H9 (cell line): ENCODE data around the gene BOLA2B. TPM values are rescaled to one million over a fixed set of nuclear protein-coding genes. Genes with fewer than 3 reads are reported as not detected.

Source experiments
- DNase-seq: peaks from one replicate; pipeline ENCODE4 v3.0.0-alpha.2; 2017
- H2AFZ ChIP-seq: one replicate; pipeline ENCODE4 v1.6.1; 2013; ENCODE audit warnings: mild to moderate bottlenecking, low read length, control low read depth, moderate library complexity
- H2AK5ac ChIP-seq: 2 replicates; pipeline ENCODE4 v1.6.1; 2013; ENCODE audit warnings: low read length, control low read depth, mixed read lengths; ENCODE audit not compliant: insufficient read length
- H2BK120ac ChIP-seq: one replicate; pipeline ENCODE4 v1.6.1; 2013; ENCODE audit warnings: low read depth, mild to moderate bottlenecking, low read length, control low read depth, inconsistent platforms; ENCODE audit not compliant: poor library complexity, severe bottlenecking
- H2BK12ac ChIP-seq: 2 replicates; pipeline ENCODE4 v1.6.1; 2013; ENCODE audit warnings: low read length, control low read depth, mixed read lengths, low read depth; ENCODE audit not compliant: insufficient read length
- H2BK15ac ChIP-seq: 2 replicates; pipeline ENCODE4 v1.6.1; 2013; ENCODE audit warnings: low read depth, low read length, control low read depth
- H2BK20ac ChIP-seq: one replicate; pipeline ENCODE4 v1.6.1; 2013; ENCODE audit warnings: low read depth, mild to moderate bottlenecking, low read length, control low read depth, inconsistent platforms; ENCODE audit not compliant: poor library complexity, severe bottlenecking
- H2BK5ac ChIP-seq: 2 replicates; pipeline ENCODE4 v1.6.1; 2013; ENCODE audit warnings: low read length, control low read depth, mixed read lengths; ENCODE audit not compliant: insufficient read length
- H3K14ac ChIP-seq: 2 replicates; pipeline ENCODE4 v1.6.1; 2013; ENCODE audit warnings: low read length, control low read depth; ENCODE audit not compliant: insufficient read depth
- H3K18ac ChIP-seq: 2 replicates; pipeline ENCODE4 v1.6.1; 2013; ENCODE audit warnings: low read depth, mild to moderate bottlenecking, mixed read lengths, low read length, control low read depth; ENCODE audit not compliant: insufficient read length
- H3K23ac ChIP-seq: 2 replicates; pipeline ENCODE4 v1.6.1; 2013; ENCODE audit warnings: low read length, control low read depth, mixed read lengths, low read depth; ENCODE audit not compliant: insufficient read length
- H3K23me2 ChIP-seq: 2 replicates; pipeline ENCODE4 v1.6.1; 2013; ENCODE audit warnings: low read depth, mild to moderate bottlenecking, mixed read lengths, low read length, control low read depth; ENCODE audit not compliant: insufficient read length, poor library complexity, severe bottlenecking
- H3K27ac ChIP-seq: 2 replicates; pipeline ENCODE4 v1.5.1; 2013; ENCODE audit warnings: low read length, control low read depth, mixed read lengths, low read depth; ENCODE audit not compliant: insufficient read length
- H3K27me3 ChIP-seq: 2 replicates; pipeline ENCODE4 v1.6.1; 2013; ENCODE audit warnings: low read length, control low read depth, inconsistent platforms; ENCODE audit not compliant: insufficient read depth
- H3K4ac ChIP-seq: 2 replicates; pipeline ENCODE4 v1.6.1; 2013; ENCODE audit warnings: low read depth, mild to moderate bottlenecking, control low read depth, inconsistent platforms, low read length, moderate library complexity
- H3K4me1 ChIP-seq: 2 replicates; pipeline ENCODE4 v1.6.1; 2013; ENCODE audit warnings: low read length, control low read depth, inconsistent platforms; ENCODE audit not compliant: insufficient read depth
- H3K4me2 ChIP-seq: 2 replicates; pipeline ENCODE4 v1.6.1; 2013; ENCODE audit warnings: low read length, control low read depth, mixed read lengths; ENCODE audit not compliant: insufficient read length, insufficient read depth
- H3K56ac ChIP-seq: 2 replicates; pipeline ENCODE4 v1.6.1; 2013; ENCODE audit warnings: low read depth, mild to moderate bottlenecking, mixed read lengths, low read length, control low read depth; ENCODE audit not compliant: insufficient read length
- H3K79me1 ChIP-seq: 2 replicates; pipeline ENCODE4 v1.6.1; 2013; ENCODE audit warnings: low read depth, mild to moderate bottlenecking, moderate library complexity, low read length, control low read depth, inconsistent platforms; ENCODE audit not compliant: insufficient read depth, poor library complexity, severe bottlenecking
- H3K79me2 ChIP-seq: 2 replicates; pipeline ENCODE4 v1.6.1; 2013; ENCODE audit warnings: low read length, control low read depth, inconsistent platforms; ENCODE audit not compliant: insufficient read depth
- H3K9ac ChIP-seq: 2 replicates; pipeline ENCODE4 v1.6.1; 2013; ENCODE audit warnings: low read length, control low read depth, mixed read lengths; ENCODE audit not compliant: insufficient read length; ENCODE audit errors: extremely low read depth
- H3K9me3 ChIP-seq: one replicate; pipeline ENCODE4 v1.6.1; 2013; ENCODE audit warnings: low read depth, low read length, inconsistent platforms; ENCODE audit not compliant: control insufficient read depth
- H3T11ph ChIP-seq: one replicate; pipeline ENCODE4 v1.6.1; 2013; ENCODE audit warnings: mild to moderate bottlenecking, low read length, control low read depth, inconsistent platforms
- H4K20me1 ChIP-seq: one replicate; pipeline ENCODE4 v1.6.1; 2013; ENCODE audit not compliant: control insufficient read depth, insufficient read length, insufficient read depth
- H4K5ac ChIP-seq: 2 replicates; pipeline ENCODE4 v1.6.1; 2013; ENCODE audit warnings: low read depth, mild to moderate bottlenecking, mixed read lengths, low read length, control low read depth; ENCODE audit not compliant: insufficient read length
- H4K8ac ChIP-seq: replicated peaks from 2 replicates; pipeline ENCODE4 v1.6.1; 2013; ENCODE audit warnings: low read length, control low read depth, mixed read lengths, low read depth; ENCODE audit not compliant: insufficient read length
- H4K91ac ChIP-seq: 2 replicates; pipeline ENCODE4 v1.6.1; 2013; ENCODE audit warnings: low read depth, mild to moderate bottlenecking, moderate library complexity, mixed read lengths, low read length, control low read depth; ENCODE audit not compliant: insufficient read length
- H3K27ac Mint-ChIP-seq, 3 experiments: 2 replicates in 2 of 3; 3 replicates in 1 of 3; pipeline ENCODE4 v1.8.0; 2020 to 2021; ENCODE audit warnings: mixed read lengths in 3 of 3, mild to moderate bottlenecking in 1 of 3, moderate library complexity in 1 of 3
- H3K27me3 Mint-ChIP-seq: 2 replicates; pipeline ENCODE4 v1.8.0; 2021; ENCODE audit warnings: low read depth, mild to moderate bottlenecking, moderate library complexity, mixed read lengths
- H3K36me3 Mint-ChIP-seq, 3 experiments: 2 replicates in 2 of 3; 3 replicates in 1 of 3; pipeline ENCODE4 v1.8.0; 2020 to 2021; ENCODE audit warnings: low read depth in 3 of 3, mixed read lengths in 3 of 3; ENCODE audit not compliant: insufficient read depth in 1 of 3
- H3K4me1 Mint-ChIP-seq, 2 experiments: 2 replicates each; pipeline ENCODE4 v1.8.0; 2020; ENCODE audit warnings: mixed read lengths in 2 of 2
- H3K4me3 Mint-ChIP-seq, 2 experiments: 2 replicates in 1 of 2; 3 replicates in 1 of 2; pipeline ENCODE4 v1.8.0; 2020 to 2021; ENCODE audit warnings: mild to moderate bottlenecking in 2 of 2, mixed read lengths in 2 of 2, moderate library complexity in 1 of 2
- H3K9me3 Mint-ChIP-seq, 2 experiments: 2 replicates in 1 of 2; 3 replicates in 1 of 2; pipeline ENCODE4 v1.8.0; 2020; ENCODE audit warnings: mild to moderate bottlenecking in 2 of 2, mixed read lengths in 2 of 2, moderate library complexity in 1 of 2
- WGBS: extraction: QIAGEN DNeasy Blood & Tissue Kit; methylation state at CpG from one replicate; pipeline ENCODE4 v1.1.7; 2013; ENCODE audit warnings: missing lambda C conversion rate, low lambda C conversion rate, mixed read lengths; ENCODE audit not compliant: insufficient read length; ENCODE audit errors: extremely low coverage; 5-methylcytosine and 5-hydroxymethylcytosine counted together
- total RNA-seq: library from RNA; stranded (reverse); gene quantifications from 2 replicates; pipeline ENCODE4 v1.2.1, GENCODE V29; 2021
- TF ChIP-seq, protein P1 (sequence below): fragments of 200-600 bp; sonication (generic); conservative IDR thresholded peaks from 3 replicates; pipeline ENCODE4 v1.8.0; 2021; ENCODE audit warnings: antibody characterized with exemption, mild to moderate bottlenecking

The BOLA2B gene
- total RNA-seq, 1 experiment from 2014 or later: 218 TPM

DNA sequence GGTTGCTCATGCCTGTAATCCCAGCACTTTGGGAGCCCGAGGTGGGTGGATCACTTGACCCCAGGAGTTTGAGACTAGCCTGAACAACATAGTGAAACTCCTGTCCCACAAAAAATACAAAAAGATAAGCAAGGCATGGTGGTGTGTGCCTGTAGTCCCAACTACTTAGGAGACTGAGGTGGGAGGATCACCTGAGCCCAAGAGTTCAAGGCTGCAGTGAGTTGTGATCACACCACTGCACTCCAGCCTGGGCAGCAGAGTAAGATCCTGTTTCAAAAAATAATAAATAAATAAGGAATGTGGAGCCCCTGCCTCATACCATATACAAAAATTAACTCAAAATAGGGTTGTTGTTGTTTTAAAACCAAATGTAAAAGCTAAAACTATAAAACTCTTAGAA lies 36.3 kb downstream of the BOLA2B start:
- Histone ChIP-seq H2BK15ac (no peak overlapping the region), H3K27me3 (no peaks in the 10 kb centered on the region), H3K4me1 (no peaks in the 10 kb centered on the region), H3K4me2 (no peak overlapping the region), H3K79me2 (no peaks in the 10 kb centered on the region), H2BK20ac (no peak overlapping the region), H3K27ac (no peak overlapping the region), H2BK120ac (no peak overlapping the region), H3K9me3 (no peaks in the 10 kb centered on the region), H4K91ac (no peak overlapping the region), H2BK12ac (no peak overlapping the region), H2BK5ac (no peak overlapping the region), H4K5ac (no peak overlapping the region), H3K9ac (no peak overlapping the region), H3T11ph (no peak overlapping the region), H3K56ac (no peak overlapping the region), H3K79me1 (no peaks in the 10 kb centered on the region), H4K20me1 (no peaks in the 10 kb centered on the region), H2AFZ (no peak overlapping the region), H4K8ac (no peak overlapping the region), H3K23me2 (no peaks in the 10 kb centered on the region), H3K18ac (no peak overlapping the region), H3K14ac (no peak overlapping the region), H3K23ac (no peak overlapping the region), H3K4ac (no peak overlapping the region), H2AK5ac (no peak overlapping the region)
- Mint-ChIP-seq H3K4me3 (no peak overlapping the region), H3K27ac (no peak overlapping the region), H3K27me3 (peaks cover 7% of the 10 kb centered on the region; the same call in 1 of the 2 replicates), H3K4me1 (no peaks in the 10 kb centered on the region), H3K9me3 (peaks cover 5 to 7% of the 10 kb centered on the region in 2 experiments), H3K36me3 (0 out of 7 replicates have a peak, but pooled peaks cover 0 to 2% (median 0%) of the 10 kb centered on the region in 3 experiments)
- no peak for DNase-seq
- no CpG with 5 or more reads among the region's 1 CpG for WGBS
- TF ChIP-seq, protein P1, sequence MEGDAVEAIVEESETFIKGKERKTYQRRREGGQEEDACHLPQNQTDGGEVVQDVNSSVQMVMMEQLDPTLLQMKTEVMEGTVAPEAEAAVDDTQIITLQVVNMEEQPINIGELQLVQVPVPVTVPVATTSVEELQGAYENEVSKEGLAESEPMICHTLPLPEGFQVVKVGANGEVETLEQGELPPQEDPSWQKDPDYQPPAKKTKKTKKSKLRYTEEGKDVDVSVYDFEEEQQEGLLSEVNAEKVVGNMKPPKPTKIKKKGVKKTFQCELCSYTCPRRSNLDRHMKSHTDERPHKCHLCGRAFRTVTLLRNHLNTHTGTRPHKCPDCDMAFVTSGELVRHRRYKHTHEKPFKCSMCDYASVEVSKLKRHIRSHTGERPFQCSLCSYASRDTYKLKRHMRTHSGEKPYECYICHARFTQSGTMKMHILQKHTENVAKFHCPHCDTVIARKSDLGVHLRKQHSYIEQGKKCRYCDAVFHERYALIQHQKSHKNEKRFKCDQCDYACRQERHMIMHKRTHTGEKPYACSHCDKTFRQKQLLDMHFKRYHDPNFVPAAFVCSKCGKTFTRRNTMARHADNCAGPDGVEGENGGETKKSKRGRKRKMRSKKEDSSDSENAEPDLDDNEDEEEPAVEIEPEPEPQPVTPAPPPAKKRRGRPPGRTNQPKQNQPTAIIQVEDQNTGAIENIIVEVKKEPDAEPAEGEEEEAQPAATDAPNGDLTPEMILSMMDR: no peak
